ENCODE data around the gene RPL5. TPM values are rescaled to one million over a fixed set of nuclear protein-coding genes. Genes with fewer than 3 reads are reported as not detected.
A peak's percentile ranks its signal among the peaks of the same experiment; 100 is the strongest.

The RPL5 gene
- total and polyA plus RNA-seq, 2 donors (not counting 1 experiment from before 2014, with no cell fraction given) = 1,104 to 1,477 TPM

GRCh38 chr1:92858564-92859399 is 26.9 kb downstream of the RPL5 start:
- peak overlapping the region in 1 of 2 donors; percentile 38 for H3K27ac ChIP-seq (ENCODE audit: low read length in 2 of 2)

More at GRCh38 chr1:92858564-92859399, 26.9 kb downstream of the RPL5 start:
- ChIA-PET POLR2A (interaction anchor here (0.8 to 2.8 kb wide), 3 partner anchors 101 to 103 kb away, joined by 3 to 11 read pairs (median 4); partner anchors contain the start of gene DIPK1A), CTCF (interaction anchor here (0.6 to 10.2 kb wide), 41 partner anchors 8 to 261 kb away, joined by 3 to 200 read pairs (median 6); partner anchors contain the start of genes DIPK1A and RPL5)
- peak overlapping the region; percentile 41 for H2AFZ ChIP-seq (ENCODE audit: insufficient read depth, low read depth, low read length, poor library complexity, severe bottlenecking)
- no peak overlapping the region for H3K9ac ChIP-seq (ENCODE audit: low read length)
- intact Hi-C loops (cut with micrococcal nuclease) = loop anchor here (1.0 to 5.0 kb wide), 5 partner anchors 26 to 219 kb away; partner anchors contain the start of genes MTF2 and RPL5
- H3K9me3 Mint-ChIP-seq (ENCODE audit: insufficient read depth) = no peaks in the 10 kb centered on the region
- peak overlapping the region; percentile 0 for H3K27ac Mint-ChIP-seq
- WGBS (ENCODE audit: insufficient coverage) = 51% methylated on average over 5 of the region's 13 CpGs
- H3K27me3 Mint-ChIP-seq = no peaks in the 10 kb centered on the region
- peak overlapping the region; percentile 37 for H3K4me2 ChIP-seq (replicated peaks; ENCODE audit: low read depth, low read length, poor library complexity, severe bottlenecking)
- H3K36me3 ChIP-seq (replicated peaks in 1 of 2; ENCODE audit: control extremely low read depth in 1 of 2, control insufficient read depth in 1 of 2, extremely low read depth in 1 of 2, insufficient read depth in 2 of 2, low read length in 1 of 2) = peaks cover 0 to 9% of the 10 kb centered on the region in 2 experiments
- peaks cover 13% of the 10 kb centered on the region for H3K4me1 Mint-ChIP-seq
- DNase-seq (peak; percentile 87), ATAC-seq (ENCODE audit: low read depth) (peak; percentile 98)
- no peaks in the 10 kb centered on the region for H3K27me3 ChIP-seq (replicated peaks in 1 of 4; ENCODE audit: control extremely low read depth in 1 of 4, control insufficient read depth in 3 of 4, insufficient read depth in 4 of 4, low read length in 3 of 4)
- H3K9me3 ChIP-seq (ENCODE audit: control extremely low read depth in 1 of 3, control insufficient read depth in 2 of 3, insufficient read depth in 1 of 3, low read length in 2 of 3) = peaks cover 0 to 4% (median 0%) of the 10 kb centered on the region in 3 donors
- peak overlapping the region; percentile 2 for H3K4me3 Mint-ChIP-seq
- H3K4me3 ChIP-seq (ENCODE audit: control extremely low read depth in 1 of 5, extremely low read depth in 1 of 5, insufficient read depth in 1 of 5, low read depth in 2 of 5, low read length in 4 of 5) = no peak overlapping the region
- H3K79me2 ChIP-seq (ENCODE audit: control insufficient read depth, insufficient read depth, low read length) = peaks cover 31% of the 10 kb centered on the region
- peaks cover 0 to 4% of the 10 kb centered on the region in 2 donors for H3K4me1 ChIP-seq (ENCODE audit: control insufficient read depth in 2 of 2, insufficient read depth in 2 of 2, low read length in 2 of 2)
- peak; percentile 99 for TF ChIP-seq CTCF (IDR thresholded peaks at IDR 0.05)
- TF ChIP-seq EZH2 (IDR thresholded peaks at IDR 0.05; ENCODE audit: borderline replicate concordance, insufficient read depth, low read depth, low read length, poor library complexity, severe bottlenecking) = no peak
- peaks cover 20% of the 10 kb centered on the region for H4K20me1 ChIP-seq (ENCODE audit: control insufficient read depth, insufficient read depth, low read length, poor library complexity, severe bottlenecking)
